ENCODE data around the gene FGGY.
"Not testable (repeated sequence)": the region's sequence is repeated elsewhere in the genome, so short reads cannot be mapped to it uniquely, and the experiment has no call there.

FGGY gene

GRCh38 chr1:59521456-59521855 lies 224.6 kb downstream of the FGGY start:
- FAIRE-seq = no peak

DNA sequence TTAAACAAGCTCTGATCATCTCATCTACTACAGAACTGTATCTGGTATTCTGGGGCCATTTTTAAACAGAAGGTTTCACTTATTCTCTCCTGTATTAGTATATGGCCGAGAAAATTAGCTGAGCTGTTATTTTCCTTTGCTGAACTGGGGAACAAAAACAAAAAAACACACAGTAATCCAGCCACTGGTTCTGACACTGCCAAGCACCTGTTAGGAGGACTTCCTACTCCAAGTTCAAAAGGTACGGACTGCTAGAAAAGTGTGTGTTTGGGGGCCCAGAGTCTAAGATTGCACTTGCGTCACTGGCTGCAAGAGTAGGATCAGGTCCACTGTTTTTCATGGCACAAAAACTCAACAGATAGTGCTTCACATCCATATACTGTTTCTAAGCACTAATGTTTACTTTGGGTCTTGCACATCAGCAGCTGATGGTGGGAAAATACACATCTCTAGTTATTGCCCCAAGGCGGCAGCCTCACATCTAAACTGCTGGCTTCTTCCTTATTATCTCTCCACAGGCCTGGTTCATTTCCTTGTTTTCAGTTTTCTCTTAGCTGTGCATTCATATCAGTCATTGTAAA lies 226.1 kb downstream of the FGGY start:
- no peak for FAIRE-seq

GRCh38 chr1:59523745-59524450 lies 227.0 kb downstream of the FGGY start:
- no peak for FAIRE-seq

DNA sequence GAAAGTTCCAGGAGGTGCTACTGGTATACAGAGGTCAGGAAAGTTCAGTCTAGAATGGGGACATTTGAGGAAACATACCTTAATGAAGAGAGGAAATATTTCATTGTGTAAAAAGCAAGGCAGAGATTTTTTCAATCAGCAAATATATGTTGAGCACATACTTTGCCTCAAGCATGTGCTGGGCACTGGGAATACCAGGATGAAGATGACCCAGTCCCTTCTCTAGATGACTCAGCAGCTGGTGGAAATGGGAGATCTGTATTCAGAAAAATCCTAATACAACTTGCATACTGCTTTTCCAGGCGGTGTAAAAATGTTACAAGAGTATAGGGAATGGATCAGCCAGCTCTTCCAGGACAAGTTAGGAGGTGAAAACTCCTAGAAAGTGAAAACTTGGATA lies 229.3 kb downstream of the FGGY start:
- no peak for FAIRE-seq

GRCh38 chr1:59528471-59528870 lies 231.6 kb downstream of the FGGY start:
- FAIRE-seq = no peak

GRCh38 chr1:59528900-59529299 lies 232.0 kb downstream of the FGGY start:
- no peak for FAIRE-seq

- FAIRE-seq = no peak
Measured at GRCh38 chr1:59530119-59530518, 233.2 kb downstream of the FGGY start.

- peak; percentile 76 for FAIRE-seq
Measured at GRCh38 chr1:59532102-59532501, 235.2 kb downstream of the FGGY start.

DNA sequence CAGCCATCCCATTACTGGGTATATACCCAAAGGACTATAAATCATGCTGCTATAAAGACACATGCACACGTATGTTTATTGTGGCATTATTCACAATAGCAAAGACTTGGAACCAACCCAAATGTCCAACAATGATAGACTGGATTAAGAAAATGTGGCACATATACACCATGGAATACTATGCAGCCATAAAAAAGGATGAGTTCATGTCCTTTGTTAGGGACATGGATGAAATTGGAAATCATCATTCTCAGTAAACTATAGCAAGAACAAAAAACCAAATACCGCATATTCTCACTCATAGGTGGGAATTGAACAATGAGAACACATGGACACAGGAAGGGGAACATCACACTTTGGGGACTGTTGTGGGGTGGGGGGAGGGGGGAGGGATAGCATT lies 241.6 kb downstream of the FGGY start:
- FAIRE-seq = not testable (repeated sequence)

GRCh38 chr1:59539961-59540681 lies 243.2 kb downstream of the FGGY start:
- FAIRE-seq = no peak

DNA sequence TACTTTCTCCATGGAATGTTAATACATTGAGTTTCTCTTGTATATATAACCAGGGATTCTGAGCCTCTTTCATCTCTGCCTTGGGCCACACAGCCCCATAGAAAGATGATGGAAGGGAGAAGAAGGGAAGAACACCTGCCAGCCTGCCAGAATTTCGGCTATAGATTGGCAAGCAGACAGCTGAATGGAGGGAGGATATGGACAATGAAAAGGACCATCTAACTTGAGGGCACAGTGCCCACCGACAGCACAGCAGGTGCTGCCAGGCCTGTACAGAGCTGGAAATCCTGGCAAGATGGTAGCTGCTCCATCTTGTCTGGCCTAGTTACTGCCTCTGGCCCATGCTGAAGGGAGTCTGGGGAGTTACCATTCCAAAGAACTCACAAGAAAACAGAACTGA lies 244.3 kb downstream of the FGGY start:
- no peak for FAIRE-seq

DNA sequence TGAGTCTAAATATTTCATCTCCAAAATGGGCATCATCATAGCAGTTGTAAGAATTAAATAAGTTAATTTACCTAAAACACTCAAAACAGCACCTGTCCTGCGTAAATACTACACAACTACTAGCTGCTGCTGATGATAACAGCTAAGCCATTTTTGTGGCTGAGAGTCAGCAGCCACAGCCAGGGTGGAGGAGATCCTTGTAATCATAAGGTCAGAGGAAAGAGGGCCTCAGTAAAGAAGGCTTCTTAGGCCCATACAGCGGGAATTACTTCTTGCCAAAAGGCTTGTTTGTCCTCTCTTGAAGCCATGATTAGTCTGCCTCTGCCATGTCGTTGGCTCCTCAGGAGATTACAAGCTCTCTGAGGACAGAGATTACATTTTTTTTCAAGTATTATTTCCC lies 245.0 kb downstream of the FGGY start:
- no peak for FAIRE-seq

DNA sequence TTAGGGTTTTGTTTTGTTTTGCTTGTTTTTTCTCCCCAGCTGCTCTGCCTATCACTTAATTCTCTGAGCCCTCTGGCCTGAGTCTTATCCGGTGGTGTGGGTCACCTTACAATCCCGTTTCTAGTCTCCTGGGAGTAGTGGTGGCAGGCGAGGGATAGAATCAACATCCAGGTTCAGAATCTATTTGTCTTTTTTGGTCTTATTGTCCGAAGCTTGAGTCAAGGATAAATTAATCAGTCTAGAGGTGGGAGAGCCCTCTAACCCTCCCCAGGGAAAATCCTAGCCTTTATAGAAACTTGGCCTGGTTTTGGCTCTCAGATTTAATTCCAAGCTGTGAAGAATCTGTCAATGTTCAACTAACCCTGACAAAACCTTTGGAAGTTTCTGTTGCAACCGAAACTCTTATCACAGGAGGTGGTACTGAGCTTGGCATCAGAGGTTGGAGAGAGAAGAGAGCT lies 246.3 kb downstream of the FGGY start:
- no peak for FAIRE-seq

GRCh38 chr1:59544615-59545293 lies 247.9 kb downstream of the FGGY start:
- FAIRE-seq = peak; percentile 17

DNA sequence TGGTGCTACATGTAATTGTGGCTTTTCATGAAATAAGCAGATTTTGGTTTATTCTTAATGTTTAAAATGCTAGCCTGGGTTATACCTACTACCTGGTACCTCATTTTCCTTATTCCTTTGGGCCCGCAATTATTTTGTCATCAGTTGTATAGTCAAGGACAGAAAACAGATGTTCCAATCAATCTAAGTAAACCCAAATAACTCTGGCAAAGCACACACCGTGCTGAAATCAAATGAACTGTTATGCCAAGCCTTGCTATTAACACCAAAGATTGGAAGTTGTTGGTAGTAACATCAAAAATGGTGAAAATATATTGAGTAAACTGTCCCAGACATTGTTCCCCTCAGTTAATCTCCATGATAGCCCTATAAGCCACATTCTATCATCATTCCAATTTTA lies 248.9 kb downstream of the FGGY start:
- FAIRE-seq = peak; percentile 56

GRCh38 chr1:59549066-59549837 lies 252.4 kb downstream of the FGGY start:
- no peak for FAIRE-seq

DNA sequence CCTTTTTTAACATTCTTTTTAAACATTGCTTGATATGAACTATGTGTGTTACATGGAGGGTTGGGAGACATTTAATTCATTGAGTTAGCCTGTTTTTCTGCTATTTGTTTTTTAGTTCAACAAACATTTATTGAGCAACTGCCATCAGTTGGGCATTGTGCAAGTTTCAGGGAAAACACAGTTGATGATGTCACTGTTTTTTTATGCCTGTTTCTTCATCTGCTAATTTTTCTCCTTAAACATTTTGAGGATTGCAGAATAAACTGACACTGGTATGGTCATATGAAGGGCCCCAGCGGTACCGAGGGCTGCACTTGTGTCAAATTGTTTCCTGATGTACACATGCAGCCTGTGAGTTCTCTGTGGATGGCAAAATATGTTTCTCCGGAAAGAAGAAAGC lies 253.0 kb downstream of the FGGY start:
- FAIRE-seq = no peak

- FAIRE-seq = no peak
Measured at GRCh38 chr1:59552007-59552406, 255.1 kb downstream of the FGGY start.

- no peak for FAIRE-seq
Measured at GRCh38 chr1:59553371-59553770, 256.5 kb downstream of the FGGY start.

DNA sequence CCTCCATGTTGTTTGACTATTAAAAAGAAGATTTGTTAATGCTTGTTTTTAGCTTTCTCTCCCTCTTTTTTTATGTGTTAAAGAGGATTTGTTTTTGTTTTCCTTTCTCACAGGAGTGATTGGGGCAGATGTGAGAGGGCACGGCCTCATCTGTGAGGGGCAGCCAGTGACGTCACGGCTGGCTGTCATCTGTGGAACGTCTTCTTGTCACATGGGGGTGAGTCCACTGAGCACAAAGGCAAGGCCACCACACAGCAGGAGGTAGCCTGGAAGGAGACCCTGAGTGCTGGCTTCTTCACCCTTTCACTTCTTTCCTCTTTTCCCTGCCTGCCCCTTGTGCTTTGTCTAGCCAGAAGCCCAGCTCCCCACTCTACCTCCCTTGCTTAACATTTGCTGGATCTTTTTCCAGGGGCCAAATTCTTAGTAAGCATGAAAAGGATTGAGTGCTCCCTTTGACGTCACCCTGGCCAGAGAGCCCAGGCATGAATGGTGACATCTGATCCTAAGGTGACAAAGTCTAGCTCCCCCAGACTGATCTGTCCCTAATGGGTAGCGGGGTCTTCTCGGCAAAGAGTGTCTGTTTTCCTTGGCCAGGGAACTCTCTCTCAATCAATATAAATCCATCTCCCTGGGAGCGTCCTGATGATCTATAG lies 257.2 kb downstream of the FGGY start:
- FAIRE-seq = no peak

- FAIRE-seq = no peak
Measured at GRCh38 chr1:59554752-59555151, 257.9 kb downstream of the FGGY start.

DNA sequence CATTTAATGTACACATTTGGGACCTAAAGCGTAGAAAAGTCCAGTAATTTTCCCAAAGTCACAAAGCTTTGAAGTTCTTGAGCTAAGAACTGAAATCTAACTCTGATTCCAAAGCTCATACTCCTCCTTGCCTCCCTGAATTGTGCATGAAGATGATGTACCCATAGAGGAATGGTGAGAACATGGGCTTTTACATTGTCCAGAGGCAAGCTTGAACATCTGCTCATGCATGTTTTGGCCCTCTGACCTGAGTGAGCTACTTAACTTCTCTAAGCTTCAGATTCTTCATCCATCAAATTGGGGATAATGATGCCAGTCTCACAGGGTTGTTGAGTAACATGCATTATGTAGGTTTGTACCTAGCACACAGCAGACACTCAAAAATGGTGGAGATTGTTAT lies 259.5 kb downstream of the FGGY start:
- FAIRE-seq = no peak
